ENCODE results near the gene USP3.

Gene USP3

GRCh38 chr15:63491116-63491827 lies 13.1 kb upstream of the USP3 start:
- no peak overlapping the region for H2AFZ ChIP-seq (ENCODE audit: low read length)
- H4K20me1 ChIP-seq (ENCODE audit: insufficient read depth, low read length), result no peaks in the 10 kb centered on the region
- no peaks in the 10 kb centered on the region for H3K79me2 ChIP-seq (ENCODE audit: low read length)
- no peak overlapping the region for H3K9ac ChIP-seq (ENCODE audit: low read length)
- DNase-seq, result no peak
- no peaks in the 10 kb centered on the region for H3K9me3 ChIP-seq (replicated peaks; ENCODE audit: insufficient read depth, low read length)
- no peak overlapping the region for H3K4me2 ChIP-seq (ENCODE audit: low read depth, low read length)
- H3K9me2 ChIP-seq (replicated peaks; ENCODE audit: insufficient read depth, low read length), result no peaks in the 10 kb centered on the region
- TF ChIP-seq CTCF (IDR thresholded peaks at IDR 0.05; ENCODE audit: low read length), result no peak
- TF ChIP-seq EZH2 (optimal IDR thresholded peaks at IDR 0.05; ENCODE audit: low read depth, low read length), result no peak
- no peak for TF ChIP-seq EZH2phosphoT487 (IDR thresholded peaks at IDR 0.05; ENCODE audit: low read length)
- H3K4me1 ChIP-seq (ENCODE audit: low read length), result peaks cover 21% of the 10 kb centered on the region
- H3K36me3 ChIP-seq (replicated peaks; ENCODE audit: insufficient read depth, low read length), result no peaks in the 10 kb centered on the region
- peaks cover 11% of the 10 kb centered on the region for H3F3A ChIP-seq (ENCODE audit: insufficient read depth, low read length)
- no peaks in the 10 kb centered on the region for H3K27me3 ChIP-seq (replicated peaks; ENCODE audit: insufficient read depth, low read length)
- H3K27ac ChIP-seq (ENCODE audit: low read length), result no peak overlapping the region
- H3K4me3 ChIP-seq (ENCODE audit: low read length), result no peak overlapping the region

- H3K4me1 ChIP-seq (ENCODE audit: low read length), result peaks cover 23% of the 10 kb centered on the region
- H3K9me2 ChIP-seq (replicated peaks; ENCODE audit: insufficient read depth, low read length), result no peaks in the 10 kb centered on the region
- H3K27ac ChIP-seq (ENCODE audit: low read length), result no peak overlapping the region
- no peak overlapping the region for H3K4me2 ChIP-seq (ENCODE audit: low read depth, low read length)
- H2AFZ ChIP-seq (ENCODE audit: low read length), result no peak overlapping the region
- no peaks in the 10 kb centered on the region for H3K79me2 ChIP-seq (ENCODE audit: low read length)
- DNase-seq, result no peak
- no peak overlapping the region for H3K9ac ChIP-seq (ENCODE audit: low read length)
- peaks cover 4% of the 10 kb centered on the region; the same call in 1 of the 2 replicates for H3F3A ChIP-seq (ENCODE audit: insufficient read depth, low read length)
- H4K20me1 ChIP-seq (ENCODE audit: insufficient read depth, low read length), result no peaks in the 10 kb centered on the region
- no peak overlapping the region for H3K4me3 ChIP-seq (ENCODE audit: low read length)
- H3K36me3 ChIP-seq (replicated peaks; ENCODE audit: insufficient read depth, low read length), result no peaks in the 10 kb centered on the region
- TF ChIP-seq EZH2phosphoT487 (IDR thresholded peaks at IDR 0.05; ENCODE audit: low read length), result no peak
- TF ChIP-seq EZH2 (optimal IDR thresholded peaks at IDR 0.05; ENCODE audit: low read depth, low read length), result no peak
- TF ChIP-seq CTCF (IDR thresholded peaks at IDR 0.05; ENCODE audit: low read length), result no peak
- no peaks in the 10 kb centered on the region for H3K9me3 ChIP-seq (replicated peaks; ENCODE audit: insufficient read depth, low read length)
- H3K27me3 ChIP-seq (replicated peaks; ENCODE audit: insufficient read depth, low read length), result no peaks in the 10 kb centered on the region
Observed at GRCh38 chr15:63491979-63492378, 12.4 kb upstream of the USP3 start.

GRCh38 chr15:63492541-63493077 lies 11.8 kb upstream of the USP3 start:
- no peaks in the 10 kb centered on the region for H4K20me1 ChIP-seq (ENCODE audit: insufficient read depth, low read length)
- H3K27ac ChIP-seq (ENCODE audit: low read length), result no peak overlapping the region
- no peaks in the 10 kb centered on the region for H3K9me3 ChIP-seq (replicated peaks; ENCODE audit: insufficient read depth, low read length)
- DNase-seq, result no peak
- no peak overlapping the region for H2AFZ ChIP-seq (ENCODE audit: low read length)
- no peaks in the 10 kb centered on the region for H3K36me3 ChIP-seq (replicated peaks; ENCODE audit: insufficient read depth, low read length)
- no peak overlapping the region for H3K4me2 ChIP-seq (ENCODE audit: low read depth, low read length)
- H3K79me2 ChIP-seq (ENCODE audit: low read length), result no peaks in the 10 kb centered on the region
- peaks cover 3% of the 10 kb centered on the region; the same call in 1 of the 2 replicates for H3F3A ChIP-seq (ENCODE audit: insufficient read depth, low read length)
- peaks cover 28% of the 10 kb centered on the region for H3K4me1 ChIP-seq (ENCODE audit: low read length)
- TF ChIP-seq CTCF (IDR thresholded peaks at IDR 0.05; ENCODE audit: low read length), result no peak
- TF ChIP-seq EZH2phosphoT487 (IDR thresholded peaks at IDR 0.05; ENCODE audit: low read length), result no peak
- no peak for TF ChIP-seq EZH2 (optimal IDR thresholded peaks at IDR 0.05; ENCODE audit: low read depth, low read length)
- no peaks in the 10 kb centered on the region for H3K9me2 ChIP-seq (replicated peaks; ENCODE audit: insufficient read depth, low read length)
- no peak overlapping the region for H3K4me3 ChIP-seq (ENCODE audit: low read length)
- no peaks in the 10 kb centered on the region for H3K27me3 ChIP-seq (replicated peaks; ENCODE audit: insufficient read depth, low read length)
- no peak overlapping the region for H3K9ac ChIP-seq (ENCODE audit: low read length)

Data from MM.1S (cell line).